Measurements from ENCODE around the gene REC8.

REC8 gene

GRCh38 chr14:24138396-24139271 is 33.2 kb upstream of the REC8 start:
- no peak for DNase-seq (ENCODE audit: low spot score)

GRCh38 chr14:24139272-24139934 is 32.5 kb upstream of the REC8 start:
- no peak for DNase-seq (ENCODE audit: low spot score)

- peak; percentile 99 for DNase-seq (ENCODE audit: low spot score)
Observed at GRCh38 chr14:24141097-24141880, 30.6 kb upstream of the REC8 start, which contains the start of gene EMC9. TSS of gene EMC9 (minus strand) at chr14:24141591. CDS start at chr14:24141304, 287 bp downstream.

GRCh38 chr14:24143511-24143910 is 28.4 kb upstream of the REC8 start:
- no peak for DNase-seq (ENCODE audit: low spot score)

- DNase-seq (ENCODE audit: low spot score): no peak
Observed at GRCh38 chr14:24144451-24144850, 27.4 kb upstream of the REC8 start.

- no peak for DNase-seq (ENCODE audit: low spot score)
Observed at GRCh38 chr14:24145219-24145618, 26.7 kb upstream of the REC8 start.

- no peak for DNase-seq (ENCODE audit: low spot score)
Observed at GRCh38 chr14:24145690-24146452, 26.0 kb upstream of the REC8 start.

GRCh38 chr14:24146453-24146977 is 25.4 kb upstream of the REC8 start, which contains the start of gene PSME2:
TSS of gene PSME2 (minus strand) at chr14:24146610. CDS start at chr14:24146581, 29 bp downstream.
- DNase-seq (ENCODE audit: low spot score): peak; percentile 98

GRCh38 chr14:24146978-24147760 is 24.7 kb upstream of the REC8 start, which contains the start of gene RNF31:
TSS of gene RNF31 (plus strand) at chr14:24147498. CDS start at chr14:24147699, 201 bp downstream.
- DNase-seq (ENCODE audit: low spot score): peak; percentile 97

- no peak for DNase-seq (ENCODE audit: low spot score)
Observed at GRCh38 chr14:24147761-24148428, 24.0 kb upstream of the REC8 start.

GRCh38 chr14:24149302-24149969 is 22.4 kb upstream of the REC8 start:
- DNase-seq (ENCODE audit: low spot score): no peak

- DNase-seq (ENCODE audit: low spot score): no peak
Observed at GRCh38 chr14:24150061-24150460, 21.8 kb upstream of the REC8 start.

- DNase-seq (ENCODE audit: low spot score): no peak
Observed at GRCh38 chr14:24150567-24150966, 21.3 kb upstream of the REC8 start.

- DNase-seq (ENCODE audit: low spot score): no peak
Observed at GRCh38 chr14:24150993-24151392, 20.9 kb upstream of the REC8 start.

GRCh38 chr14:24151404-24152080 is 20.3 kb upstream of the REC8 start:
- no peak for DNase-seq (ENCODE audit: low spot score)

- DNase-seq (ENCODE audit: low spot score): no peak
Observed at GRCh38 chr14:24155100-24155499, 16.8 kb upstream of the REC8 start.

- DNase-seq (ENCODE audit: low spot score): no peak
Observed at GRCh38 chr14:24156840-24157239, 15.0 kb upstream of the REC8 start.

- DNase-seq (ENCODE audit: low spot score): no peak
Observed at GRCh38 chr14:24157331-24157730, 14.5 kb upstream of the REC8 start.

Data from COLO829 (cell line).